DMS153 treated with DMSO at 0.1 percent for 48 hours (cell line): ENCODE results near the gene KRT13.

Source experiments
- DNase-seq: peaks from one replicate; lab custom pipeline; 2025; ENCODE audit not compliant: unreplicated experiment; lab: John Stamatoyannopoulos, UW

Gene KRT13

DNA sequence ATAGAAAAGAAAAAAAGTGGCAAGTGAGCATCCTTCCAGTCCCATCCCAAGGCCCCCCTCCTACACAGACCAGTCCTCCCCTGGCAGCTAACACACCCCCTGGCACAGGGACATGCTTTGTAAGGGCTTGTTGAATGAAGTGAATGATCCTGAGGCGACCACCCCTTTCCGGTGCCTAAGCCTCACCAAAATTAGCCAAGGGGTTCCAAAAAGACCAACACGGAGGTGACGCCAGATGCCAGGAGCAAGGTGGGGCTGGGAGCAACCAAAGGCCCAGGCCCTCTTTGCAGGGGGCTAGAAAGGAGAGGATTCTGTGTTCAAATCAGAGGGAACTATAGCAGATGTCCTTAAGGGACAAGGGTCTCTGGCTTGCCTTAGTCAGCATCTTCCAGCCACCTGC is 30.0 kb downstream of the KRT13 start:
- no peak for DNase-seq

DNA sequence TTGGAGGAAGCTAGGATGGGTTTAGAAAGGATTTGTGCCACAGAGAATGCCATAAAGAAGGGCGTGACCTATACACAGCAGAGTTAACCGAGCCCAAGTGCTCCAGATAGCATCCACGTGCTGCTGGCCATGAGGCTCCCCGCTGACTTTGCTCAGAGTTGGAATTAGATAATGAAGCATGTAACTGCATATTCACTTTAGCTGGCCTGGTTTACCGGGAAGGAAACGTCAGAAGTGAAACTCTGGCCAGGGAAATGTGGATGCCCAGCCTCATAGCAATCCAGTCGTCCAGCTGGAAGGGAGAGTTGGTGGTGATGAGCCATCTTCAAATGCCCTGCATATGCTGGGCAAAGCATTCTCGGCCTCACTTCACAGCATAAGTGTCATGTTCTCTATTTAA is 30.5 kb downstream of the KRT13 start:
- DNase-seq = no peak

DNA sequence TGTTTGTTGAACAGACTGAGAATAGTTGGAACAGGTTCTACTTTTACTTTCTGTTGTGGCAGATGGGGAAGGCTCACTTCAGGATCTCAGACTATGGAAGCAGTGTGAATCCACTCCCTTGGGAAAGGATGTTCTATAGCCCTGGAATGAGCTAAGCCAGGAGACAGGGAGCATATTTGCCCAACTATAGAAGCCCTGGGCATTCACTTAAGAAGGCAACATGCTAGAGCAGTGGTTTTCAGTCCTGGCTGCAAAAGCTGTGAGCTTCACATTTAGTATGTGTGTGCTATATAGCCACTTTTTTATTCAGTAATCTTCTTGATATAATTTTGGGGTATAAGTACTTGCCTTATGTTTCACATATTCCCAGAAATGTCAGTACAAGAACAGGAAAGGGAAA is 37.1 kb downstream of the KRT13 start:
- no peak for DNase-seq

DNA sequence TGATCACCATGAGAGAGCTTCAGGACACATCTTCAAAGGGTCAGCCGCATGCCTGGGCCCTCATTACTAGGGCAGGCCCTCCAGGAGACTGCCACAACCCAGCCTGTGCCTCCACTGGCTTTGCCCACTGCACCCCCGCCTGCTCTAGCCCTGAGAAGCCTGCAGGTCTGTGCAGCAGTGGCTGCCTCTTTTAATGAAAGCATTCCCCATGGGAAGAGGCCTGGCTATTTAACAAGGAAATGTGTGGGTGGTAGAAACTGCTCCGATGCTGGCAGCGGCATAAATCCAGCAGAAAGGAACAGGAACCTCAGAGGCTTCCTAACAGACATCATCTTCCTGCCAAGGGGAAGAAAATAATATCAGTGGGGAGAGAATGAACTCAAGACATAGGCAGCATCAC is 37.9 kb downstream of the KRT13 start:
- DNase-seq = no peak

DNA sequence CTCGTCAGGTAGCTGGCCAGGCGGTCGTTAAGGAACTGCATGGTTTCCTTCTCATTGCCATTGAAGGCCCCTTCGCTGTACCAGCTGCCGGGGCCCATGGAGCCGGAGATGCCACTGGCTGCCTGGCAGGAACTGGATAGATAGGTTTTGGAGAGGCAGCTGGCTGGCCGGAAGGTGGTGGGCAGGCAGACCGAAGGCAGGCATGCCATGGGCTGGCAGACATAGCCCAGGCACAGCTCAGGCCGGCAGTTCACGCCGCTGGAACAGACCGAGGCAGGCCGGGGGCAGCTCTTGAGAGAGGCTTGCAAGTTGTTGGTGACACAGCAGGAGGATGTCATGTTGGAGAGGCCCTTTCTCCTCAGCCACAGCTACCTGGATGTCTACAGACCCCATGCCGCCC is 38.4 kb downstream of the KRT13 start, which contains the start of gene KRT32:
KRT32 (minus strand) TSS at position 399 of the 400 bp plus-strand sequence; CDS start at position 338, 61 bp downstream.
- no peak for DNase-seq

DNA sequence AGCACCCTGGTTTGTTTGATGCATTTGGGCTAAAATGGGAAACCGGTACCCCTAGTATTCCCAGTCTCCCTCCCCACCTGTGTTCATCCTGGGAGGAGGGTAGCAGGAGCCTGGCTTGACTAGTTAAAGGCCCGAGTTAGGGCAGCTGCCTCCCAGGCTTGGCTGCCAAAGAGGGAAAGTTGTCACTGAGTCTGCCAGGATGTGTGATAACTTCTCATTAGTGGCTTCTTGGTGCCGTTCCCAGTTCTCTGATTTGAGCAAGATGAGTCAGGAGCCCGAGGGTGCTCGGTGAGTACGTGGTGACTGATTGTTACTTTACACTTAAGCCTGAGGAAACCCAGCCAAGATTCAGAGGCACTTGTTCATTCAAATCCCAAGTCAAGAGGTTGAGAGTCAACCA is 40.7 kb downstream of the KRT13 start:
- DNase-seq = no peak

DNA sequence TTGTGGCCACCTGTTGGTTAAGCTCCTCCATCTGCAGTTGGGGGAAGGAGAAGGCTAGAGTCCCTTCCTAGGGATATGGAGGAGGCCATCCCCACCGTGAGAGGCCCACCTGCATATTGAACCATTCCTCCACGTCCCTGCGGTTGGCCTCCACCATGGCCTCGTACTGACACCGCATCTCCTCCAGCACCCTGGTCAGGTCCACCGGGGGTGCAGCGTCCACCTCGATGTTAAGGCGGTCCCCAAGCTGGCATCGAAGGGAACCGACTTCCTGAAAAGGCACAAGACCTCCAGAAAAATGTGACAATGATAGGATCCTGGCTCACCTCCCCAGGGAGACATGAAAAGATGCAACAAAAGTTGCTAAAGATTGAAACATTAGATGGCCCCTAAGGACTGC is 41.2 kb downstream of the KRT13 start:
- DNase-seq = no peak

DNA sequence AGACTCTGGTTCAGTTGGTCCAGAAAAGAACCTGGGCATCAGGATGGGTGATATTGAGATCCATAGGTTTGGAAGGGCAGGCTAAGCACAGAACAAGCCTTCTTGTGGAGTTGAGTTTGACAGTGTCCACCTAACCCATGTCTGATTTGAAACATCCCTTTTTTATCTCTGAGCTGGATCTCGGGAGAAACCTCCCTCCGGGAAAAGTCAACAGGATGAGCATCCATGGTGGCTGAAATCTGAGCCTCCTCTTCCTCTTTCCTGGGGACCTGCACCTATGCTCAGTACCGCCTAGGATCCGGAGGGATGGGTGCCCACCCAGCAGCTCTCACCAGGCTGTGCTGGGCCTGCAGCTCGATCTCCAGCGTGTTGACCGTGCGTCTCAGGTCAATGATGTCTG is 41.7 kb downstream of the KRT13 start:
- no peak for DNase-seq

DNA sequence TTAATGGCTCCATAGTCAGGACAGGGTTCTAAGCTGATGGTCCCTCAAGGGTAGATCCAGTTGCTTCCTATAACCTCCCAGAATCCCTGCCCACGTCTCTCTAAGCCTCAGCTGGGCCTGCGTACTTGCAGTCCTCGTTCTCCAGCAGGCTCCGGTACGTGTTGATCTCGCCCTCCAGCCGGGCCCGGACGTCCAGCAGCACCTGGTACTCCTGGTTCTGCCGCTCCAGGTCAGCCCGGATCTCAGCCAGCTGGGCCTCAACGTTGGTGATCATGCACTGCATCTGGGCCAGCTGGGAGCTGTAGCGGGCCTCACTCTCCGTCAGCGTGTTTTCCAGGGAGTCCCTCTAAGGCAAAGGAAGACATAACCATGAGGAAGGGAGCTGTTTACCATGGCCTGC is 42.7 kb downstream of the KRT13 start:
- no peak for DNase-seq

DNA sequence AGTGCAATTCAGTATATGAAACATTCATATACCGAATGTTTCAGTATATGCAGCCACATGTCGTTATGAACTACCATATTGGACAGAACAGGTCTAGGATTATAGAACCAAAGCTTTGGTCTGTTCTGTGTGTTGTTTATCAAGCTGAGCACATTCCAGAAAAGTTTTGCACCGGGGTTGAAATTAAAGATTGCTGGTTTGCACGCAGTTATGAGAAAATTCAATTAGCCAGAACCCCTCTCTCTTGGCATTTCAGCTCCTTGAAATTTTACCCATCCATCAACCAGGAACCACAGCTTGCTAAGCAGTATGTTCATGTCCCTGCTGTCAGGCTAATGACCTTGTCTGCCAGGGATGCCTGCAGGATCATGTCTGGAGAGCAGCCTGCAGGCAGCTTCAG is 47.7 kb downstream of the KRT13 start:
- DNase-seq = no peak

DNA sequence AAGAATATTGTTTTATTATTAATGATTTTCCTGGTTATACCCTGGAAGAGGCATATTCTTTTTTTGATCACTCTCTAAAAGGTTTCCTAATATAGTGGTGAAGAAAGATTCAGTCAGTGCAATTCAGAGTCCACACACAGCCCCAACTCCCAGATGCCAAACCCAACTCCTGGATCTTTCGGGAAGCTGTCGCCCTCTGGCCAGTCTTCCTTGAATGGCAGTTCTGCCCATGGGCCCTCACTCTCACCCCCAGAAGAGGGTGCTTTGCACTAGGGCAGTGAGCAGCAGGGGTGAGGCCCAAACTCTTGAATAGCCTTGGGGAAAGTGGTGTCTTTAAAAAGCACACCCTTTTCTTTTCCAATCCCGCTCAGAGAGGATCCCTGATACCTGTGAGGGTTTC is 49.2 kb downstream of the KRT13 start:
- DNase-seq = no peak

DNA sequence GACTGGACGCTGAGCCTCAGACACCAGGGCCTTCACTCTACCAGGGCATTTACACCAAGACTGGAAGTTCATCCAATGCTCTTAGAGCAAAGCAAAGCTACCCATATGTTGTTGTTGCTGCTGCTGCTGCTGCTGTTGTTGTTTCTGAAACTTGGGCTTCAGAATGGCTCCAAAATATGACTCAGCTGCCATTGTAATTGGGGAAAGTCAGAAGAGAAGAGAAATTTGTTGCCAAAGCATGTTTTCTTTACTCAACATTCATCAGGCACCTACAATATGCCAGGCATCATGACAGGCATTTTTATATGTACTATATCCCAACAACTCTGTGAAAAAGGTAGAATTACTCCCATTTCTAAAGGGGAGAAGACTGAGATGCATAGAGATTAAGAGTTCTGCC is 50.2 kb downstream of the KRT13 start:
- DNase-seq = no peak

DNA sequence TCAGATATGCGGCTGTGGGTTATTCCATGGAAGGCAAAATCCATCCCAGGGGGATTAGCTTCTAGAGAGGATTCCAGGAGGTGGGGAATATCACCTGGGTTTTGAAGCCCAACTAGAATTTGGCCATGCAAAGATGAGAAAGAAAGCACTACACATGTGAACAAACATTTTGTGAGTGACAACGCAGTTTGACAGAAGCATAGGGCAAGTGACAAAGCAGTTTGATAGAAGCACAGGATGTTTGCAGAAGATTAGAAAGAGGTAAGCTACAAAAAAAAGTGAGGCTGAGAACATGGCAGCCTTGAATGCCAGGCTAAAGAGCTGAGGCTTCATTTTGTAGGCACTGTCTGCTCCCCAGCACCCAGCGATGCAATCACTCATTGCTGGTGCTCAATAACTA is 52.3 kb downstream of the KRT13 start:
- no peak for DNase-seq

DNA sequence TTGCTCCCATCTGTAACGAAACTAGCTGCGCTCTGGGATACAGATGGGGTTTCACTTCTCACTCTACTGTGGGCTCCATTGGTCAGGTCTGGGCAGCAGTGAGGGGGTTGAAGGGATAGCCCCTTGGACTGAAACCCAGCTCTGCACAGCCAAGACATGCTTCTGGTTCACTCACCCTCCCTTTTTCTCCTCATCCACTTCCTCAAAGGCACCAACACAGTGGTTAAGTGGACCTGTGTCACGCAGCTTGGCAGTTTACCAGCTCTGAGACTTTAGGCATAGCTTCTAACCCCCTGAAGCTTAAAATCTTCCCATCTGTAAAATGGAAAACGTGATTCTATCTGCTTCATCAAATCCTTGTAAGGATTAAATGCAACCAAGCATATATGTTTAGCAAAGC is 53.1 kb downstream of the KRT13 start:
- DNase-seq = no peak

DNA sequence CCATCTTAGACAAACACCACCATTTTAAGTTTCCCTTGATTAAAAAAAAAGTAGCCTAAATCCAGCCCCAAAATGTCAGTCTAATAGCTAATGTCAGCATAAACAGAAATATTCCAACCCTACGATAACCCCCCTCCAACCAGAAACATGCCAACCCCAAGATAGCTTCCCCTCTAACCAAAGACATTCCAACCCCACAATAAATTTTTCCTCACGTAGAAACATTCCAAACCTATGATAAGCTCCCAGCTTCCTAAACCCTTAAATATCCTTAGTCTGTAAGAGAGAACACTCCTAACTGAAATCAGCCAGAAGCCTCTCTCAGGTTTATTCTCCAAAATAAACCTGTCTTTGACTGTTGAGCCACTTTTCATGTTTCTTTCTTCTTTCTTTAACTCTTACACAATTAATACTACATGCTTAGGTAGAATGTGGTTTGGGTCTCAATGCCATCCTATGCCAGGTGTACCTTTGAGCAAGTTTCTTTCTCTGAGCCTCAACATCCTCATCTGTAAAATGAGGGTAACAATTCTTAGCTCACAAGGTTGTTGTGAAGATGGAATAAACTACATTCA is 54.2 kb downstream of the KRT13 start:
- no peak for DNase-seq
